Fibroblast of lung (primary cell): ENCODE data around the gene DMWD. TPM values are rescaled to one million over a fixed set of nuclear protein-coding genes. Genes with fewer than 3 reads are reported as not detected.

Source experiments
- DNase-seq, 2 donors: peaks; one replicate each; pipeline versions ENCODE4 v3.0.0 to v3.0.0-alpha.2; 2010; ENCODE audit warnings: low read depth in 2 of 2
- H2AFZ ChIP-seq: 2 replicates; pipeline ENCODE4 v1.5.1; 2012; ENCODE audit warnings: low read length, control low read depth, inconsistent platforms
- H3K27ac ChIP-seq: 2 replicates; pipeline ENCODE4 v1.5.1; 2011; ENCODE audit warnings: low read length, control low read depth; ENCODE audit not compliant: insufficient read depth
- H3K27me3 ChIP-seq: 2 replicates; pipeline ENCODE4 v1.5.1; 2011; ENCODE audit warnings: mild to moderate bottlenecking, low read length; ENCODE audit not compliant: control insufficient read depth, insufficient read depth
- H3K36me3 ChIP-seq: 2 replicates; pipeline ENCODE4 v1.5.1; 2011; ENCODE audit warnings: low read length; ENCODE audit not compliant: control insufficient read depth, insufficient read depth
- H3K4me1 ChIP-seq: 2 replicates; pipeline ENCODE4 v1.5.1; 2011; ENCODE audit warnings: low read length; ENCODE audit not compliant: control insufficient read depth, insufficient read depth; ENCODE audit errors: extremely low read depth
- H3K4me2 ChIP-seq: 2 replicates; pipeline ENCODE4 v1.5.1; 2011; ENCODE audit warnings: low read length, control low read depth; ENCODE audit not compliant: insufficient read depth; ENCODE audit errors: extremely low read depth
- H3K4me3 ChIP-seq, 4 experiments: fragments of 200-600 bp in 1 of 4; sonication (generic) in 1 of 4; replicated peaks in 1 of 4; 2 replicates each; pipeline ENCODE4 v1.5.1; 2011 to 2016; ENCODE audit warnings: low read length in 4 of 4, low read depth in 3 of 4, mild to moderate bottlenecking in 3 of 4, control low read depth in 2 of 4, inconsistent platforms in 1 of 4, mixed read lengths in 1 of 4; ENCODE audit not compliant: insufficient read depth in 1 of 4; ENCODE audit errors: control extremely low read depth in 1 of 4
- H3K79me2 ChIP-seq: 2 replicates; pipeline ENCODE4 v1.5.1; 2012; ENCODE audit warnings: mild to moderate bottlenecking, low read length, inconsistent platforms; ENCODE audit not compliant: control insufficient read depth, insufficient read depth
- H3K9ac ChIP-seq: 2 replicates; pipeline ENCODE4 v1.5.1; 2011; ENCODE audit warnings: mild to moderate bottlenecking, low read length, control low read depth; ENCODE audit not compliant: insufficient read depth
- H3K9me3 ChIP-seq: 2 replicates; pipeline ENCODE4 v1.5.1; 2012; ENCODE audit warnings: low read depth, low read length; ENCODE audit not compliant: control insufficient read depth, insufficient read depth
- H4K20me1 ChIP-seq: 2 replicates; pipeline ENCODE4 v1.5.1; 2011; ENCODE audit warnings: low read length; ENCODE audit not compliant: control insufficient read depth, insufficient read depth; ENCODE audit errors: extremely low read depth
- CTCF ChIP-seq, 2 donors: IDR thresholded peaks in 1 of 2; conservative IDR thresholded peaks in 1 of 2; 1 replicate in 1 of 2; 2 replicates in 1 of 2; pipeline ENCODE4 v1.5.1; 2011 to 2012; ENCODE audit warnings: low read length in 2 of 2, control low read depth in 1 of 2, inconsistent platforms in 1 of 2, low read depth in 1 of 2, mild to moderate bottlenecking in 1 of 2
- EZH2 ChIP-seq: IDR thresholded peaks from 2 replicates; pipeline ENCODE4 v1.5.1; 2012; ENCODE audit warnings: low read length, control low read depth, mild to moderate bottlenecking; ENCODE audit errors: missing control alignments
- polyA plus RNA-seq, 2 donors: library from polyadenylated mRNA; depleted of rRNA in 1 of 2; stranded (reverse) in 1 of 2; unstranded in 1 of 2; fragments of >200 nt; gene quantifications; 2 replicates each; pipeline ENCODE4 v1.2.1, GENCODE V29; 2011 to 2012; ENCODE audit warnings: missing spikeins in 1 of 2
- total RNA-seq: library from RNA; depleted of rRNA; stranded (reverse); fragments of >200 nt; gene quantifications from 2 replicates; pipeline ENCODE4 v1.2.1, GENCODE V29; 2014

The DMWD gene
- total and polyA plus RNA-seq, 2 donors (not counting 1 experiment from before 2014, with no cell fraction given): 18.1 to 33.5 TPM

- Histone ChIP-seq H3K9me3 (no peaks in the 10 kb centered on the region), H3K9ac (no peak within 1 kb of the TSS), H3K4me1 (no peaks in the 10 kb centered on the region), H2AFZ (no peak within 1 kb of the TSS), H3K4me3 (no peak within 1 kb of the TSS), H3K4me2 (no peak within 1 kb of the TSS), H3K27me3 (no peaks in the 10 kb centered on the region), H3K36me3 (no peaks in the 10 kb centered on the region), H4K20me1 (no peaks in the 10 kb centered on the region), H3K79me2 (peaks cover 15% of the 10 kb centered on the region), H3K27ac (no peak within 1 kb of the TSS)
- DNase-seq: no peak
- TF ChIP-seq EZH2 (no peak), CTCF (conservative IDR thresholded peaks at IDR 0.05 in 1 of 2, IDR thresholded peaks at IDR 0.05 in 1 of 2; ENCODE audit: low read depth in 1 of 2, low read length in 2 of 2) (no peak)
Measured at GRCh38 chr19:45733160-45733810, 59.4 kb downstream of the DMWD start, which contains the start of gene MEIOSIN. TSS of gene MEIOSIN (plus strand) at chr19:45733439. CDS start at chr19:45735377, 1,938 bp downstream.

Other genes with a start within 250 kb of the DMWD start
- gene OPA3, start 208.0 kb downstream of the DMWD start, total RNA-seq: 3.1 and 3.8 TPM in 2 replicates
- 8.3 and 11.3 TPM in 2 replicates for gene OPA3, start 208.0 kb downstream of the DMWD start, polyA plus RNA-seq
- gene GPR4, start 190.6 kb downstream of the DMWD start, total RNA-seq: under 0.01 TPM in 1 of 2 replicates, not detected in the other
- 0.47 and 0.58 TPM in 2 replicates for gene GPR4, start 190.6 kb downstream of the DMWD start, polyA plus RNA-seq
- 34.7 and 69.9 TPM in 2 replicates for gene EML2, start 153.4 kb downstream of the DMWD start, total RNA-seq
- gene EML2, start 153.4 kb downstream of the DMWD start, polyA plus RNA-seq: 11.0 and 11.2 TPM in 2 replicates
- not detected in 2 replicates for gene GIPR, start 124.6 kb downstream of the DMWD start, total RNA-seq
- 0.05 and 0.25 TPM in 2 replicates for gene GIPR, start 124.6 kb downstream of the DMWD start, polyA plus RNA-seq
- gene SNRPD2, start 100.9 kb downstream of the DMWD start, total RNA-seq: 361 and 362 TPM in 2 replicates
- 440 and 635 TPM in 2 replicates for gene SNRPD2, start 100.9 kb downstream of the DMWD start, polyA plus RNA-seq
- 4.9 and 9.4 TPM in 2 replicates for gene QPCTL, start 100.2 kb downstream of the DMWD start, total RNA-seq
- 4.6 and 5.8 TPM in 2 replicates for gene QPCTL, start 100.2 kb downstream of the DMWD start, polyA plus RNA-seq
- gene FBXO46, start 61.9 kb downstream of the DMWD start, total RNA-seq: 3.1 and 3.3 TPM in 2 replicates
- 1.6 and 2.0 TPM in 2 replicates for gene FBXO46, start 61.9 kb downstream of the DMWD start, polyA plus RNA-seq
- not detected in 2 replicates for gene MEIOSIN, start 59.4 kb downstream of the DMWD start, total RNA-seq
- gene MEIOSIN, start 59.4 kb downstream of the DMWD start, polyA plus RNA-seq: not detected in 2 replicates
- gene SIX5, start 23.6 kb downstream of the DMWD start, total RNA-seq: 10.7 and 11.6 TPM in 2 replicates
- 3.4 and 3.7 TPM in 2 replicates for gene SIX5, start 23.6 kb downstream of the DMWD start, polyA plus RNA-seq
- 44.9 and 115 TPM in 2 replicates for gene DMPK, start 10.4 kb downstream of the DMWD start, total RNA-seq
- 28.8 and 54.7 TPM in 2 replicates for gene DMPK, start 10.4 kb downstream of the DMWD start, polyA plus RNA-seq
- 0.17 TPM in 1 of 2 replicates, not detected in the other for gene RSPH6A, start 22.5 kb upstream of the DMWD start, total RNA-seq
- gene RSPH6A, start 22.5 kb upstream of the DMWD start, polyA plus RNA-seq: not detected in 2 replicates
- gene SYMPK, start 70.3 kb upstream of the DMWD start, total RNA-seq: 22.3 and 32.2 TPM in 2 replicates
- 48.2 and 48.3 TPM in 2 replicates for gene SYMPK, start 70.3 kb upstream of the DMWD start, polyA plus RNA-seq
- not detected in 2 replicates for gene FOXA3, start 71.5 kb upstream of the DMWD start, total RNA-seq
- not detected in 2 replicates for gene FOXA3, start 71.5 kb upstream of the DMWD start, polyA plus RNA-seq
- 22.9 and 23.1 TPM in 2 replicates for gene IRF2BP1, start 93.3 kb upstream of the DMWD start, total RNA-seq
- 3.6 and 4.0 TPM in 2 replicates for gene IRF2BP1, start 93.3 kb upstream of the DMWD start, polyA plus RNA-seq
- gene MYPOP, start 109.8 kb upstream of the DMWD start, total RNA-seq: 1.3 TPM in 2 replicates
- 0.81 and 1.1 TPM in 2 replicates for gene MYPOP, start 109.8 kb upstream of the DMWD start, polyA plus RNA-seq
- gene NANOS2, start 121.9 kb upstream of the DMWD start, total RNA-seq: not detected in 2 replicates
- not detected in 2 replicates for gene NANOS2, start 121.9 kb upstream of the DMWD start, polyA plus RNA-seq
- gene NOVA2, start 181.0 kb upstream of the DMWD start, total RNA-seq: not detected in 2 replicates
- 0.01 and 0.03 TPM in 2 replicates for gene NOVA2, start 181.0 kb upstream of the DMWD start, polyA plus RNA-seq
- gene CCDC61, start 202.6 kb upstream of the DMWD start, total RNA-seq: 5.6 and 8.9 TPM in 2 replicates
- 4.5 and 5.0 TPM in 2 replicates for gene CCDC61, start 202.6 kb upstream of the DMWD start, polyA plus RNA-seq
- gene PGLYRP1, start 230.2 kb upstream of the DMWD start, total RNA-seq: not detected in 2 replicates
- not detected in 2 replicates for gene PGLYRP1, start 230.2 kb upstream of the DMWD start, polyA plus RNA-seq
- gene IGFL4, start 248.2 kb upstream of the DMWD start, total RNA-seq: not detected in 2 replicates
- not detected in 2 replicates for gene IGFL4, start 248.2 kb upstream of the DMWD start, polyA plus RNA-seq